HepG2 (cell line): Measurements from ENCODE around the gene COPS6. TPM values are rescaled to one million over a fixed set of nuclear protein-coding genes. Genes with fewer than 3 reads are reported as not detected.

Experiments
- AGO2 ChIP-seq: fragments of 200-400 bp; formaldehyde crosslinking; optimal IDR thresholded peaks from 2 replicates; pipeline ENCODE3; 2017; ENCODE audit warnings: mild to moderate bottlenecking, low read depth, low read length, moderate library complexity
- EHMT2 ChIP-seq: fragments of 200-600 bp; sonication (generic); IDR thresholded peaks from 2 replicates; pipeline ENCODE4 v1.7.0; 2017; ENCODE audit warnings: antibody characterized with exemption, low read depth, low read length, borderline replicate concordance
- MBD4 ChIP-seq: IDR thresholded peaks from 2 replicates; pipeline ENCODE4 v1.6.1; 2012; ENCODE audit warnings: low read length, inconsistent platforms, borderline replicate concordance
- POGK ChIP-seq: sonication (generic); formaldehyde crosslinking; conservative IDR thresholded peaks from 2 replicates; pipeline ENCODE4 v1.8.0; 2022; ENCODE audit warnings: mild to moderate bottlenecking, moderate library complexity, missing genetic modification reagents
- POLR2A ChIP-seq, 2 experiments: IDR thresholded peaks; 2 replicates each; pipeline ENCODE4 v1.6.1; 2011; ENCODE audit warnings: low read depth in 2 of 2, low read length in 2 of 2, mild to moderate bottlenecking in 1 of 2, moderate library complexity in 1 of 2; ENCODE audit not compliant: insufficient read depth in 1 of 2
- PTBP1 ChIP-seq: fragments of 200-400 bp; formaldehyde crosslinking; IDR thresholded peaks from 2 replicates; pipeline ENCODE4 v1.6.1; 2018; ENCODE audit warnings: low read length, low read depth; ENCODE audit not compliant: poor library complexity, severe bottlenecking
- ZBTB40 ChIP-seq, 2 experiments: fragments of 450-650 bp in 1 of 2; sonication (generic) in 1 of 2; formaldehyde crosslinking in 1 of 2; IDR thresholded peaks; 2 replicates each; pipeline versions ENCODE4 v1.6.1 to v1.8.0; 2016 to 2022; ENCODE audit warnings: antibody characterized with exemption in 1 of 2, mild to moderate bottlenecking in 1 of 2, missing genetic modification reagents in 1 of 2
- ZNF687 ChIP-seq: sonication (generic); formaldehyde crosslinking; IDR thresholded peaks from 2 replicates; pipeline ENCODE4 v1.5.1; 2020; ENCODE audit warnings: mild to moderate bottlenecking, missing genetic modification reagents, moderate library complexity
- ZNF770 ChIP-seq: sonication (generic); formaldehyde crosslinking; IDR thresholded peaks from 2 replicates; pipeline ENCODE4 v1.5.0; 2020; ENCODE audit warnings: mild to moderate bottlenecking, missing genetic modification reagents
- ZNF780A ChIP-seq: sonication (generic); formaldehyde crosslinking; IDR thresholded peaks from 2 replicates; pipeline ENCODE4 v1.8.0; 2022; ENCODE audit warnings: mild to moderate bottlenecking, missing genetic modification reagents, moderate library complexity
- polyA plus RNA-seq, 8 experiments: library from polyadenylated mRNA; depleted of rRNA in 3 of 8; stranded (reverse) in 7 of 8; unstranded in 1 of 8; fragments of >200 nt; fragmentation: Illumina TruSeq in 4 of 8; extraction: Trizol in 4 of 8; gene quantifications; 2 replicates each; pipeline versions ENCODE4 v1.2.1 to v1.2.3, GENCODE V29; 2011 to 2016; ENCODE audit warnings: low read depth in 4 of 8, missing spikeins in 1 of 8, mixed read lengths in 1 of 8; ENCODE audit not compliant: insufficient read depth in 1 of 8
- total RNA-seq, 5 experiments: library from RNA; depleted of rRNA; stranded (reverse); fragments of >200 nt; fragmentation: Illumina TruSeq; extraction: Trizol; gene quantifications; 2 replicates each; pipeline ENCODE4 v1.2.3, GENCODE V29; 2016; ENCODE audit warnings: low read depth in 1 of 5

The COPS6 gene
- total and polyA plus RNA-seq, 2 of the 13 experiments (the other 11 are each of a cell fraction or from before 2014, with no cell fraction given): 33.4 to 117 TPM

GRCh38 chr7:100091411-100092181 is 2.8 kb downstream of the COPS6 start (continued):
- TF ChIP-seq ZBTB40 (IDR thresholded peaks at IDR 0.05) (no peak), ZBTB40 (CRISPR knock-in tag; IDR thresholded peaks at IDR 0.05) (no peak), POGK (CRISPR knock-in tag) (no peak), ZNF770 (CRISPR knock-in tag) (no peak), AGO2 (peak; percentile 92), POLR2A (IDR thresholded peaks at IDR 0.05; ENCODE audit: insufficient read depth in 1 of 2, low read depth in 2 of 2, low read length in 2 of 2) (peak; percentile 13 to 45; a peak in 3 of 4 replicates), PTBP1 (no peak), ZNF780A (CRISPR knock-in tag) (no peak), EHMT2 (no peak), ZNF687 (CRISPR knock-in tag) (0 out of 2 replicates have a peak, but pooled peaks have one; percentile 23), MBD4 (0 out of 2 replicates have a peak, but pooled peaks have one; percentile 25)
